Measurements from ENCODE around the gene RALGPS1.

- TF ChIP-seq CTCF (conservative IDR thresholded peaks at IDR 0.05; ENCODE audit: low read length): no peak
- no peak for TF ChIP-seq EZH2phosphoT487 (IDR thresholded peaks at IDR 0.05; ENCODE audit: borderline replicate concordance, low read depth, low read length)
Measured at GRCh38 chr9:127258606-127259471, 344.3 kb downstream of the RALGPS1 start.

Measured in OCI-LY7 (cell line).